Dendritic cell treated with granulocyte-macrophage colony-stimulating factor and Interleukin-4, amounts not matched to agents 40 ng/mL and 50 ng/mL, for 4 days (primary cell): Measurements from ENCODE around the gene KCMF1.

Source experiments
- H3K27ac Mint-ChIP-seq: one replicate; pipeline ENCODE4 v1.8.0; 2022; ENCODE audit warnings: mild to moderate bottlenecking, mixed read lengths
- H3K27me3 Mint-ChIP-seq: one replicate; pipeline ENCODE4 v1.8.0; 2022; ENCODE audit warnings: mild to moderate bottlenecking, mixed read lengths
- H3K36me3 Mint-ChIP-seq: one replicate; pipeline ENCODE4 v1.8.0; 2022; ENCODE audit warnings: low read depth, mixed read lengths
- H3K4me1 Mint-ChIP-seq: one replicate; pipeline ENCODE4 v1.8.0; 2022; ENCODE audit warnings: low read depth, mixed read lengths
- H3K4me3 Mint-ChIP-seq: one replicate; pipeline ENCODE4 v1.8.0; 2022; ENCODE audit warnings: mild to moderate bottlenecking, moderate library complexity, mixed read lengths
- H3K9me3 Mint-ChIP-seq: one replicate; pipeline ENCODE4 v1.8.0; 2022; ENCODE audit warnings: mixed read lengths
- intact Hi-C: fragments of 100-400 bp; cut with micrococcal nuclease; formaldehyde crosslinking; loops from one replicate; pipeline ENCODE4 v1.15.0; 2022

The KCMF1 gene

GRCh38 chr2:84962917-84963316 lies 8.0 kb upstream of the KCMF1 start:
- no peaks in the 10 kb centered on the region for H3K9me3 Mint-ChIP-seq
- H3K27ac Mint-ChIP-seq, result no peak overlapping the region
- H3K27me3 Mint-ChIP-seq, result peaks cover 14% of the 10 kb centered on the region
- H3K4me1 Mint-ChIP-seq, result peaks cover 59% of the 10 kb centered on the region
- intact Hi-C loops, result no loop called here
- H3K36me3 Mint-ChIP-seq, result peaks cover 48% of the 10 kb centered on the region
- no peak overlapping the region for H3K4me3 Mint-ChIP-seq

- H3K4me3 Mint-ChIP-seq, result no peak overlapping the region
- intact Hi-C loops, result no loop called here
- H3K27ac Mint-ChIP-seq, result peak overlapping the region; percentile 50
- peaks cover 63% of the 10 kb centered on the region for H3K4me1 Mint-ChIP-seq
- H3K27me3 Mint-ChIP-seq, result peaks cover 11% of the 10 kb centered on the region
- peaks cover 52% of the 10 kb centered on the region for H3K36me3 Mint-ChIP-seq
- H3K9me3 Mint-ChIP-seq, result no peaks in the 10 kb centered on the region
These were observed 7.7 kb upstream of the KCMF1 start for GRCh38 chr2:84963323-84963691.

- intact Hi-C loops, result no loop called here
- Mint-ChIP-seq H3K27ac (peak overlapping the region; percentile 50), H3K36me3 (peaks cover 55% of the 10 kb centered on the region), H3K4me1 (peaks cover 68% of the 10 kb centered on the region), H3K4me3 (peak overlapping the region; percentile 41), H3K9me3 (no peaks in the 10 kb centered on the region), H3K27me3 (peaks cover 11% of the 10 kb centered on the region)
These were observed 7.1 kb upstream of the KCMF1 start for GRCh38 chr2:84963692-84964405.

GRCh38 chr2:84964406-84965191 lies 6.4 kb upstream of the KCMF1 start:
- Mint-ChIP-seq H3K27me3 (peaks cover 8% of the 10 kb centered on the region), H3K36me3 (peaks cover 57% of the 10 kb centered on the region), H3K9me3 (no peaks in the 10 kb centered on the region), H3K27ac (peak overlapping the region; percentile 50), H3K4me1 (peaks cover 68% of the 10 kb centered on the region), H3K4me3 (no peak overlapping the region)
- intact Hi-C loops, result no loop called here

DNA sequence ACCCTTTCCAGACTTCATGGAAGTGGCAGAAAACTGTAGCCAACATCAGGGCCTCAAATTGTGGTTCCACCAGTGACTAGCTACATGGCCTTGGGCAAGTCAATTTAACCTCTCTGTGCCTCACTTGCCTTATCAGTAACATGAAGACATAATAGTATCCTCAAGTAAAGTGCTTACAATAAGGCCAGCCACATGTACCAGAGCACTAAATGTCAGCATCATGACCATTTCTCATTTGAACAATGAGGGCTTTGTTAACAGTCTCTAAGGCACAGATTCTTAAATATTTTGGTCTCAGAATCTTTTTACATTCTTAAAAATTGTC lies 5.8 kb upstream of the KCMF1 start:
- intact Hi-C loops, result no loop called here
- Mint-ChIP-seq H3K9me3 (no peaks in the 10 kb centered on the region), H3K27me3 (peaks cover 8% of the 10 kb centered on the region), H3K36me3 (peaks cover 62% of the 10 kb centered on the region), H3K4me3 (no peak overlapping the region), H3K27ac (peak overlapping the region; percentile 50), H3K4me1 (peaks cover 63% of the 10 kb centered on the region)

DNA sequence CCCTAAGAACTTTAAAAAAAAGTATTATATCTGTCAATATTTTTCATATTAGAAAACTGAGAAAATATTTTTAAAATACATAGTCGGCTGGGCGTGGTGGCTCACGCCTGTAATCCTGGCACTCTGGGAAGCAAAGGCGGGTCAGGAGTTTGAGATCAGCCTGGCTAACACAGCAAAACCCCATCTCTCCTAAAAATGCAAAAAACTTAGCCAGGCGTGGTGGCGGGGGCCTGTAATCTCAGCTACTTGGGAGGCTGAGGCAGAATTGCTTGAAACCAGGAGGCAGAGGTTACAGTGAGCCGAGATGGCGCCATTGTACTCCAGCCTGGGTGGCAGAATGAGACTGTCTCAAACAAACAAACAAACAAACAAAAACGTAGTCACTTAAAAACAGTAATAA lies 5.1 kb upstream of the KCMF1 start:
- Mint-ChIP-seq H3K36me3 (peaks cover 63% of the 10 kb centered on the region), H3K4me3 (no peak overlapping the region)

DNA sequence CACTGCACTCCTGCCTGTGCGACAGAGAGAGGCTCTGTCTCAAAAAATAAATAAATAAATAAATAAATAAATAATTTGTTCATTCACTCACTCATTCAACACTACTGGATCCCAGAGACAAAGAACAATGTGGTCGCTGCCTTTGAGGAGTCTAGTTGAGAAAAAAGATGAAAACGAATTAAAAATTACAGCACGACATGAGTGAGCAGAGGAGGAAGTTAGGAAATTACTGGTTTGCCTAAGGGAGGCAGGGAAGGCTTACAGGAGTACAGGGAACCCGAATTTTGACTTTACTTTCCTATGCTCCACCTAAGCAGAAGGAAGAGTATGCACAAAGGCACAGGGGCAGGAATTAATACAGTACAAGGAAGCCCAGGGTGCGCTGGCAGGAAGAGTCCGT lies 4.2 kb upstream of the KCMF1 start:
- Mint-ChIP-seq H3K27me3 (peaks cover 7% of the 10 kb centered on the region), H3K36me3 (peaks cover 54% of the 10 kb centered on the region), H3K27ac (no peak overlapping the region), H3K9me3 (no peaks in the 10 kb centered on the region), H3K4me3 (no peak overlapping the region), H3K4me1 (peaks cover 51% of the 10 kb centered on the region)
- intact Hi-C loops, result no loop called here

More for the DNA sequence above, 5.1 kb upstream of the KCMF1 start:
- intact Hi-C loops, result no loop called here
- H3K4me1 Mint-ChIP-seq, result peaks cover 56% of the 10 kb centered on the region
- no peaks in the 10 kb centered on the region for H3K9me3 Mint-ChIP-seq
- peaks cover 8% of the 10 kb centered on the region for H3K27me3 Mint-ChIP-seq
- no peak overlapping the region for H3K27ac Mint-ChIP-seq

- Mint-ChIP-seq H3K27me3 (no peaks in the 10 kb centered on the region), H3K4me3 (peak overlapping the region; percentile 97), H3K9me3 (no peaks in the 10 kb centered on the region), H3K36me3 (peaks cover 37% of the 10 kb centered on the region), H3K27ac (peak overlapping the region; percentile 97), H3K4me1 (peaks cover 44% of the 10 kb centered on the region)
- intact Hi-C loops, result loop anchor here (2.0 to 5.0 kb wide), 2 partner anchors 37 to 42 kb away; no protein-coding TSS in a partner anchor
These were observed 1.3 kb upstream of the KCMF1 start for GRCh38 chr2:84969511-84970209.

DNA sequence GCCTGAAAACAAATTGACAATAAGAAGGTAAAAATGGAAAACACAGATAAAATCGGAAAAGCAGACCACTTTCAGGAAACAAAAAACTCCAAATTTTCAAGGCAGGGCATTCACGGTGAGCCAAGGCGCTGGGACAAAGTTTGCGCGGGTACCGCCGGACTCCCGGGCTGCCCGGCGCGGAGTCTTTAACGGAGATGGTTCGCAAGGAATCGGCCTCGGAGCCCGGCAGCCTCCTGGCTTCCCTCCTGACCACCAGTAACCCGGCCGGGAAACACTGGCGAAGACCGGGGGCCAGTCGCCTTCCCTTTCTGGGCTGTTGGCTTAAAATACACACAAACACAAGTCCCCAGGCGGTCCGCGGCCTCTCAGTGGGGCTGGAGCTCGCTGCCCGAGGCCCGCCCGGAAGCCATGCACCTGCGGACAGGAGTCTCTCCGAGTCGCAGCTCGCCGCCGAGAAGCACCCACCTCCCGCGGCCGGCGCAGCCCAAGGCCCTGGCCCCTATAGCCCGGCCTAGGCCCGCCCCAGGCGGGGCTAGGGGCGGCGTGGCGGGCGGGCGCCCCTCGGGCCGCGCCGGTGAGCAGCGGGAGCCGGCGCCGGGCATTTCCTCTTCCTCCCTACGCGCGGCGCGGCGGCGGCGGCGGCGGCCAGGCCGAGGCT lies 622 bp upstream of the KCMF1 start:
- Mint-ChIP-seq H3K9me3 (no peaks in the 10 kb centered on the region), H3K4me1 (peaks cover 44% of the 10 kb centered on the region), H3K4me3 (peak overlapping the region; percentile 97), H3K27ac (peak overlapping the region; percentile 97), H3K27me3 (no peaks in the 10 kb centered on the region), H3K36me3 (peaks cover 32% of the 10 kb centered on the region)
- intact Hi-C loops, result loop anchor here (2.0 to 5.0 kb wide), 2 partner anchors 36 to 43 kb away; no protein-coding TSS in a partner anchor

DNA sequence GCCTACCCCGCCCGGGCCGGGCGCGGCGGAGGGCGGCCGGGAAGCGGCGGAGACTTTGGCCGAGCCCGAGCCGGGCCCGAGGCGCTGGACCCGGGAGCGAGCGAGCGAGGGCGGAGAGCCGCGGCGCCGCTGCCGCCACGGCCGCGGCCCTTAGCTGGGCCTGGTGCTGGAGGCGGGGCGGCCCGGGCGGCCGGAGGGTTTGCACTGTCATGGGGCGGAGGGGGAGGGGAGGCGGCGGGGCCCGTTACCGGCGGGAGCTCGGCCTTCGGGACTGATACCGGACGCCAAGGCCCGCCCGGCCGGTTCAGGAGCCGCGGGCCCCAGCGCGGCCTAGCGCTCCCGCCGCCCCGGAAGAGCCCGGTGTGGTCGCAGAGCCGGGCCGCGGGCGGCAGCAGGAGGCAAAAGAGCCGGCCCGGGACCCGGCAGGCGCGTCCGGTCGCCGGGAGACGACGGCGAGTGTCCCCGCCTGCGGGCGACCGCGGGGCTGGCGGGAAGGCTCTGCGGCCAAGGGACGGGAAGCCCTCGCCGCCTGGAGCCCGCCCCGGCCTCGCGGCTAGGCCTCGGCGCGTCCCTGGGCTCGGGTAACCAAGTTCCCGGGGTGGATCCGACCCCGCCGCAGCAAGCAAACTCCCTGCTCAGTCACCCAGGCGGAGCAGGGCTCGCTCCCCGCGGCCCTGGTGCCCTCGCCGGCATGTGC lies 697 bp downstream of the KCMF1 start:
- Mint-ChIP-seq H3K4me3 (peak overlapping the region; percentile 87), H3K9me3 (no peaks in the 10 kb centered on the region), H3K27me3 (no peaks in the 10 kb centered on the region), H3K36me3 (peaks cover 22% of the 10 kb centered on the region), H3K4me1 (peaks cover 43% of the 10 kb centered on the region), H3K27ac (peak overlapping the region; percentile 88)
- intact Hi-C loops, result loop anchor here (2.0 to 5.0 kb wide), 2 partner anchors 35 to 44 kb away; no protein-coding TSS in a partner anchor

- H3K9me3 Mint-ChIP-seq, result no peaks in the 10 kb centered on the region
- intact Hi-C loops, result loop anchor here (5.0 kb wide), 1 partner anchor 45 kb away; no protein-coding TSS in a partner anchor
- peaks cover 22% of the 10 kb centered on the region for H3K36me3 Mint-ChIP-seq
- H3K4me3 Mint-ChIP-seq, result peak overlapping the region; percentile 87
- H3K4me1 Mint-ChIP-seq, result peaks cover 41% of the 10 kb centered on the region
- H3K27ac Mint-ChIP-seq, result peak overlapping the region; percentile 88
- H3K27me3 Mint-ChIP-seq, result no peaks in the 10 kb centered on the region
These were observed 1.3 kb downstream of the KCMF1 start for GRCh38 chr2:84972207-84972783.

DNA sequence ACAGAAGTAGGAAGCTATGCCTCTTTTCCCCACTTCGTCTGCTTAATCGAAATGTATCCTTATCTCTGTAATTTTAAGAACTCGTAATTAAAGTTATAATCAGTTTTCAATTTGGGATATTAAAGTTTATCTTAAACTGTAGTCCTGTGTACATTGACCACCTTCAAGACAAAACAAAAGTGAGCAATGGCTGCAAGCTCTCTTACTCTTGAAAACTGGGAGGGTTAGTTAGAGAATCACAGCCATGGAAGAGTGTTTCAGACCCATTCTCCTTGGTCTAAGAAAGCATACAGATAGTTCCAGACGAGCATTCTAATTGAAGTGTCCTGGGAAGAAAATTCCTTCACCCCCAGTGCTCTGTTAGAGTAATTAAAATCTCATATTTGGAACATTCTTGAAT lies 2.0 kb downstream of the KCMF1 start:
- peak overlapping the region; percentile 88 for H3K27ac Mint-ChIP-seq
- H3K4me3 Mint-ChIP-seq, result peak overlapping the region; percentile 4
- peaks cover 27% of the 10 kb centered on the region for H3K36me3 Mint-ChIP-seq
- intact Hi-C loops, result loop anchor here (5.0 kb wide), 1 partner anchor 46 kb away; no protein-coding TSS in a partner anchor
- peaks cover 44% of the 10 kb centered on the region for H3K4me1 Mint-ChIP-seq
- H3K27me3 Mint-ChIP-seq, result no peaks in the 10 kb centered on the region
- H3K9me3 Mint-ChIP-seq, result no peaks in the 10 kb centered on the region
